Renal cortical epithelial cell (primary cell): ENCODE results near the gene PTPN22. TPM values are rescaled to one million over a fixed set of nuclear protein-coding genes. Genes with fewer than 3 reads are reported as not detected.

Experiments used
- DNase-seq: peaks from one replicate; pipeline ENCODE4 v3.0.0-alpha.2; 2011; ENCODE audit warnings: low read depth
- total RNA-seq: library from RNA; depleted of rRNA; stranded (reverse); fragments of >200 nt; gene quantifications from 2 replicates; pipeline ENCODE4 v1.2.3, GENCODE V29; 2014

The PTPN22 gene
- 2.1 and 4.6 TPM in 2 replicates for total RNA-seq

DNA sequence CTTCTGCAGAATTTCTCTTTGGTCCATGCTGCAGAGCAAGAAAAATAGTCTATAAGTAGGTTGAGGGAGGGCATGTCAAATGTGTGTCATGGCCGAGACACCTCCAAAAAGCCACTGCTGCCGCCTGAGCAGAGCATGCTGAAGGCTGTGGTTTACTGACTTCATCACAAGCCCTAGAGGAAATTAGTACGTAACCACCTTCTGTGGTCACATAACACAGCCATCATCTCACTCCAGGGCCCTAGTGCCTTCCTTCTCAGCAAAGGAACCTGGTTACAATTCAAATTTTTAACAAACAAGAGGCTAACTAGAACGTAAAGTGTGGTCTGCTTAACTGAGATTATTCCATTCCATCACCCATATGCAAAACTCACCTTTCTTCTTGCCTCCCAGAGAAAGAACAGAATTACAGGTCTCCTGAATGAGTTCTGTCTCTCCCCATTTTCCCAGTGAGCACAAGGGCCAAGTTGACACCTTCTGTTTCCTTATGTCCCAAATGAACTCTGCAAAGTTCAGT, at the start of gene PTPN22:
PTPN22 (minus strand) TSS at position 116 of the 517 bp plus-strand sequence.
- DNase-seq: peak; percentile 84

DNA sequence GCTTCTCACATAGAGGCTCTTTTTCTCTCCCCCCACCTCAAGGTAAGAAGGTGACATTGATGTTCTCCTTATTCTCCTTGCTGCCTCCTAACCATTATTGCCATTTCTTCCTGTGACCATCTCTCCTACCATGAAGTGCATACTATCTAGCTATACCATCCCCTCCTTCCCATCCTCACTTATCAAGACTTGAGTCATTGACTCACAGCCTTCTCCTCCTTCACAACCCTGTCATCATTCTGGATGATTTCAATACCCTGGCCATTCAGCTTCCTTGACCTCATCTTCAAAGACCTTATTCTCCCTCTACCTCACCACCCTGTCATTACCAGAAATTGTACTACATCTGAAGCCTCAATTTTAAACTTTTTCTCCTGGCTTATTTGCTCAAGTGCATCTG, 46.7 kb upstream of the PTPN22 start:
- DNase-seq: no peak

DNA sequence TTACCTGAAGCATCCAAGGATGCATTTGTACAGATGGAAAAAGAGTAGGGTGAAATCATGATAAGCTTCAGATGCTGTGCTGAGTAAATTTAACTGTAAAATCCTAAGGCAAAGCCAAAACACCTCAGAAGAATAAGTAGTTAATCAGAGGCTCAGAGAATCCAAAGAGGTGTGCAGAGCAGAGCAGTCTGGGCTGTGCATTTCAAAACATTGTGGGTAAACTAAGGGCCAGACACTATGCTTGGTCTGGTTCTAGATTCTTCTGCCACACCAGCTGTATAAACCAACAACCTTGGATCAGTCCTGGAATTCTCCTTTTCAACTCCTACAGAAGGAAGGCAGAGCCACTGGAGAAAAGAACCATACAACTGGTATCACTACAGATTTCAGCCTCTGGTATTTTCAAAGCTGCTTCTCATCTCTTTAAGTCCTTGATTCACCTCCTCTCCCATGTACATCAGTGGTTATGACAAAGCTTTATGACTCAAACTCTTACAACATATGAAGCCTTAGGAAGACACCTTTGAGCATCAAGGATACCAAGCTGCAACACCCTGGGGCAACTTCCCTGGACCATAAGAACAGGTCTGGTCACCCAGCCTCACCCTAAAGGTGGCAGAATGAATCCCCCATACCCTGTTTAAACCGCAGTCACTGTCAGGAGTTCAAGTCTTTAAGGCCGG, 46.0 kb upstream of the PTPN22 start:
- DNase-seq: peak; percentile 54

DNA sequence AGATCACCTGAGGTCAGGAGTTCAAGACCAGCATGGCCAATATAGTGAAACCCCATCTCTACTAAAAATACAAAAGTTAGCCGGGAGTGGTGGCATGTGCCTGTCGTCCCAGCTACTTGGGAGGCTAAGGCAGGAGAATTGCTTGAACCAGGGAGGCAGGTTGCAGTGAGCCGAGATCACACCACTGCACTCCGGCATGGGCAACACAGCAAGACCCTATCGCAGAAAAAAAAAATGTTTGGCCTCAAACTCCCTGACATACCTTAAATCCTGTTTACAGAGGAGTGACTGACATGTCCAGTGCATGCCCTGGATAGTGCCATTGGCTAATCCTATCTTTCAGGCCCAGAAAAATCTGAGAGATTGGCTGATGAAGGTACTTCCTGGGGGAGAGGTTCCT, 45.5 kb upstream of the PTPN22 start:
- DNase-seq: no peak

DNA sequence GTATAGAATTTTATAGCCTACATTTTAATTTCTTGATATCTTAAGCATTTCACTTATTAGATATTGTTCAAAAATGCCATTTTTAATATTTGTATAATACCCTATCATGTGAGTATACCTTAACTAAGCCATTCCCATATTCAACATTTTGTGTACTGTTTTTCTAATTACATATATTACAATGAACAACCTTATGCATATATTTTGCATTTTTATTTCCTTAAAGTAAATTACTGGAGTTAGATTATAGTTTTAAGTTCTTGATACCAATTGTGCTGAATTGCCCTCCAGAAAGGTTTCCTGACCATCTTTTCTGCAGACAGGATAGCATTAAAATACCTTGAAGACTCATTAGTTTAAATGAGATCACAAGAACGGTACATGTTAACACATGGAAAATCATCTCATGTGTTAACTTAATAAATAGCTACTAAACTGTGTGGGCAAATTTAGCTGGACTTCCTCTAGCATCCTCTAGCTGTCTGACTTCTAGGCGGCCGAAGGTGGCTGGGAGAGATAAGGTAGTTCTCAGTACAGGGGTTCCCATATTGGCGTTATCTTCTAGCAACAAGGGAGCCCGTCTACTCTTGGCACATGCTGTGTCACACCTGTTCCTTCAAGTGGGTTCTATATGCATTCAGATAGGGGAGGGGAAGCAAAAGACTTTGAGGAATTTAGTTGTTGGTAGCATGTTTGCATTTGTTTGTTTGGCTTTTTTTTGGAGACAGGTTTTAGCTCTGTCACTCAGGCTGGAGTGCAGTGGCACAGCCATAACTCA, 42.6 kb upstream of the PTPN22 start:
- no peak for DNase-seq

DNA sequence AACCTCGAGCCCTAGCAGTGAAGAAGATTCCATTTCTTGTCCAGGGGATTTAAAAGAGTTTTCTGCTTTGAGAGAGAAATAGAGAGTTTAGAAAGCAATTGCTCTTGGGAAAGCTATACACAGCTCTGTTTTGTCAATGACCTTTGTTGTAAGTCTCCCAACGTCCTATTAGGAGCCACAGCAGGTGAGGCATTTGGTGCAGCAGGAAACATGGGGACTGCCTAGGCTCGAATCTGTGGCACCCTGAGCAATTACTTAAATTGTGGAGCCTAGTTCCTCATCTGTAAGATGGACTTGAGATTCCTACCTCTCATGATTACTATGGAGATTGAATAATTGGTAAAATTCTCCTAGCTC, 41.8 kb upstream of the PTPN22 start:
- no peak for DNase-seq

DNA sequence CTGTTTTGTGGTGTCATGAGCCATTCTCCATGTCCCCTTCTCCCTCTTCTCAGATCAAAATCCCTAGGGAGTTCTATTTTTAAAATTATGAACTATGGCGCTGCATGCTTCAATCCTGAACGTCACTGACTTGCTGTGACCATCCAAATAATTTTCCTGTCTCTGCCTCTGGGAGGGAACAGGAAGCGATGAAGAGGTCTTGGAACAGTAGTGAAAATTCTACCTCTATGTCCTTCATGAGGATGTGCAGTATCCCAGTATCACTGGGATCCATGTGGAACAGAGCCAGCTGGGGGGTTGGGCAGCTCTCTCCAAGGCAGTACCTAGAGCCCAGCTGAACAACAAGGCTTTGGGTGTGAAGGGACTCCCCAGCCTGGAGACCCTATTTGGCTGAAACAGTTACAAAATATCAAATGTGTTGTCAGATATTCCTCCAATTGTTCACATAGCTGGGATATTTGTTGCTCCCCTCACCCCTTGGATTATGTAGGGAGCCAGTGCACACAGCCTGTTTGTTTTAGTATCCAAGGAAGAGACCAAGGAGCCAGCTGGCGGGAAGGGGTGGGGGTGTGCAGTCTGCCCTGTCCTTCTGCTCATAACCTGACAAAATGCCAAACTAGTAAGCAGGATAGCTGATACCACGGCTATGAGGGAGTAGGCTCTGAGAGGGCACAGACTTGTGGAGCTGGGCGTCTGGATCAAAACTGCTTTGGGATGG, 41.2 kb upstream of the PTPN22 start:
- peak; percentile 63 for DNase-seq

DNA sequence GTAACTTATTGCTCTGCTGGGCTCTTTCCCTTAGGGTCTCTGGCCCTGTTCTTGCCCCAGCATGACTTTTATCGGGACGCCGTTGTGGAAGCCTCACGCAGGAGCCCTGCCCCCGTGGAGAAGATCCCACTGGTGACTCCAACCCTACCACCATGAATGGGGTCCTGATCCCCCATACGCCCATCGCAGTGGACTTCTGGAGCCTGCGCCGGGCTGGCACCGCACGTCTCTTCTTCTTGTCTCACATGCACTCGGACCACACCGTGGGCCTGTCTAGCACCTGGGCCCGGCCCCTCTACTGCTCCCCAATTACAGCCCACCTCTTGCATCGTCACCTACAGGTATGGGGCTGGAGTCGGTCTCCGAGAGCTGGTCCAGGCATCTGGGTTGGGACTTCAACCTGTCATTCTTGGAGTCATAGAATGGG, 33.9 kb upstream of the PTPN22 start:
- DNase-seq: no peak

DNA sequence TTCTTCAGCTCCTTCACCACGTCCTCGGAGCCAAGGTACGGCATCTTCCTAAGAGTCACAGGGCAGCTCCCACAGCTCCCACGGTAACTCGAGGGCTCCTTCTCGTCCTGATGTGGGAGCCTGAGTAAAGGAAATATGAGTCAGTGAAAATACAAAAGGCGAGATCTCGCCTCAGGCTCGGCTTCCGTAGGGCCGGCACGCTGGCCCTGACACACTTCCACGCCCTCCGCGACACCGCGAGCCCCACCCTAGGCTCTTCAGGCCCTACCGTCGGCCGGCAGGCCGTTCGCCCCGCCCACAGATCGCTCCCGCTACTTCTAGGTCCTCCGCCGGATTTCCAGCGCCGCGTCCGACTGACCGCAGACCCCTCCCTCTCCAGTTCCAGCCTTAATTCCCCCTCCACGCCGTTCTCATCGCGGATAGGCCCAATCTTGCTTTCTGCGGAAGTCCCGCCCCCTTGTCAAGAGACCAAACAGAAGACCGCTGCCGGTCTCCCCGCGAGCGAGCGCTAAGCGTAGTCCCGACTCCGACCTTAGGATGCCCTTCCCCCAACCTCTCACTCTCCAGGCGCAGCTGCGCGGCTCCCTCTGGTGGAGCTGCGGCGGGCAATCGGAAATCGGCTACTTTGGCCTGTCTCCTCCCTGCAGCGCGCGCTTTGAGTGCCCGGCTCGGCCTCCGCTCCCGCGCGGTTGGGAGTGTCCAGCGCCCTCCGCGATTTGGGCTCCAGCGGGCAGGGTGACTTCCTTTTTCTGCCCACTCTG, 33.3 kb upstream of the PTPN22 start, which contains the start of the genes AP4B1 and DCLRE1B:
AP4B1 (minus strand) TSS at position 126 of the 761 bp plus-strand sequence; CDS start at position 44, 82 bp downstream.
DCLRE1B (plus strand) TSS at position 653 of the 761 bp plus-strand sequence. CDS start 261 bp downstream, outside the sequence.
- peak; percentile 98 for DNase-seq

DNA sequence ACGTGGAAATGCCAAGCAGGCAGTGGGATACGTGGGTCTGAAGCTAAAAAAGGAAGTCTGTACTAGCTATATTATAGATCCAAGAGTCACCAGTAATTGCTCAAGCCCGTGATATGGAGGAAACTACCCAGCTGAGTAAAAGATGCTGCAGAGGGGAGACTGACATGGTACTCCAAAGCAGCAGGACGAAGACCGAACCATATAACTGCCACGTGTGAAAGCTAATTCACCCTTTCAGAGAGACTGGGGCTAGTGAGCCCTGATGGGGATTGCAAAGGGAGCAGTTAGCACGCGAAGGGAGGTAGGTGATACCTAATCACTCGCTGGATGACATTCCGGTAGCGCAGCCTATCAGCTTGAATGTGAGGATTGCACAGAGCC, 32.8 kb upstream of the PTPN22 start:
- no peak for DNase-seq

DNA sequence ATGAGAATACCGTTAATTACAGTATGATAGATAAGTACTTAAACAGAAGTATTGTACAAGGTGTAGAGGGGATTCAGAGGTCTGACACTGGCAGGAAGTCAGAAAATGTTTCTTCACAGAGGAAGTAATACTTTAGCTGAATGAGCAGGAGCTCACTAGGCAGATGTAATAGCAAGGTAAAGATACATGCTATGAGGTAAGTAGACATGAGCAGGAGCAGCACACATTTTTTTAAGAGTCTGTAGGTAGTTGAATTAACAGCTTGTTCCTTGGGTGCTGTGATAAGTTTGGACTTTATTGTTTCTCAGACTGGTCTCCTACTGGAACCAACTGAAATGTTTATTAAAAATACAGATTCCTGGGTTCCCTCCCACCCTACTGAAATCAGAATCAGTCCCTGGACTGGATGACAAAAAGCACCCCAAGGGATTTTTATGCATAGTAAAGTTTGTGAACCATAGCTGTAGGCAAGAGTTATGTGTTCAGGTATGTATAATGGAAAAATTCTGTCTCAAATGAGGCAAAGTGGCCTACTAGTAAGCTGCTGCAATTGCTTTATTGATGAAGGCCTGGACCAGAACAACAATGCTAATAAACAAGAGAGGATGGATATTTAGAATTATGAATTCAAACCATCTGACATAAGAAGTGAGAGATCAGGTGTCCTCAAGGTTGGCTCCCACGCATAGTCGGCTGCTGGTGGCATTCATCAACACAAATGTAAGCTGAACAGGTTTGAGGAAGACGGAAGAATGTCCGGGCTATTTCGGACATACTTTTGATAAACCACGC, 32.2 kb upstream of the PTPN22 start:
- no peak for DNase-seq

DNA sequence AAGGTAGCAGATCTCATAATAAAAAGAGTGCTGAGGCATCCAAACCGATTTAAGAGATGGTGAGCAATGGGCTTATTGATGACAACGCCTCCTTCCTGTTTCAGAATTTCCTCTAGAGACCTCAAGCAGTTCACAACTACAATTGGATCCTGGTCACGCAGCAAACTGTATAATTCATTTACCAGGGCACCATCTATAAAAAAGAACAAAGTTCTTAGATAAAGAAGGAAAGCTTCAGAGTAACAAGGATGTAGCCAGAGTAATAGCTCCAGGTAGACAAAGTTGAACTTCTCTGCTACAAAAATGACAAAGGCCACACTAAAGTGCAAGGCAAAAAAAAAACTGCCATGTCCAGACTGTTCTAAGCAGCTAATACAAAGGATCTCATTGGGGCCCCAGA, 29.7 kb upstream of the PTPN22 start:
- no peak for DNase-seq

DNA sequence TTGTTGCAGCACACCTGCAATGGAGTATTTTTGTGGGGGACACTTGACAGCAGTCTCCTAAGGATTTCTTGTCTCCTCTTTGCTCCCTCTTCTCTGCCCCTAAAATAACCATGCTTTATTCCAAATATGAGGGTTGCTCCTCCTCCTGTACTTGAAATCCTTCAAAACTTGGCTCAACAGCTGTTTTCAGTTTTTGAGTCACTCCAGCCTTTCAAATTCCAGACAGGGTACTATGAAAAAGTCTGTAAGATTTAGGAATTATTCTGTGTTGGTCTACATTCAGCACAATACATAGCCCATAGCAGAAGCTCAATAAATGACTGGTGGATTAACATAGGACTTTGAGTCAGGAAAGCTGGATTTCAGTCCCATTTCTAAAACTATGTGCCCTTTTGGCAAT, 27.6 kb upstream of the PTPN22 start:
- no peak for DNase-seq

DNA sequence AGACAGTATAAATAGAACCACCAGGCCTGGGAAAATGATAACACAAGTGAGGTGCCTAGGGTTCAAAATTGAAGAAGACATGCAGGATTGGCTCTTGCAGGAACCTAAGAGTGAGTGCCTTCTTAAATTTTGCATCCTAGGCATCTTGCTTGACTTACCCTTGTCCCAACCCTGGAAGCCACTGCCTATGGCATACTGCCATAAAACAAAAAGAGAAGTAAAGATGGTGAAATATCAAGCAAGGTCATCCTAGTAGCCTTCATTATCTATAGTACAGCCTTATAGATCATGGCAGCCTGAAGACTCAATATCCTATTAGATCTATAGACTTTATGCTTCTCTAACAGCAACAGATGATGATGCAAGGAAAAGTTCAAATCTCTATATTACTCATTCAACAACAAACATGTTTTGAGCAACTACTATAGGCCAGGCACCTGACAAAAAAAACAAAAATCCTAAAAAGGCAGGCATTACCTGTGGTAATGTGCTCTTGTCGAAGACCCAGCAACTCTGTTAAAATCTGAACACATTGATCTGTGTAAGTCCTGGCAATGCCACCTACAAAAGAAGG, 26.8 kb upstream of the PTPN22 start:
- DNase-seq: no peak

DNA sequence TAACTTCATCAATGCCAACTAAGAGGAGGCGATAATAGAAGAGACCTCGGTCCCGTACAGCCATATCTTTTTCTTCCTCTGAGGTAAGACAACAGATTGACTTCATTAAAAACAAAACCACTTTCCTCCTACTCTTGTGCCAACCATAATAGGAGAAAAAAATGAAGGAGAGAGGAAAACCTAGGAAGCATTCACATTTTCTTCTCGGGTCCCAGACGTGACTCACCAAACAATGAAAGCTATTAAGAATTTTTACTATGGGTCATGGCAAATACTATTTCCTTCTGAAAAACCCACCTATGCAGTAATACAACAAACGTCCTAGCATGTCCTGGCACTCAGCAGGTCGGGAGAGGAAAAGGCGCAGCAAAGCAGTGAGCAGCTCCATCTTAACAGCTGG, 24.4 kb upstream of the PTPN22 start:
- DNase-seq: no peak

DNA sequence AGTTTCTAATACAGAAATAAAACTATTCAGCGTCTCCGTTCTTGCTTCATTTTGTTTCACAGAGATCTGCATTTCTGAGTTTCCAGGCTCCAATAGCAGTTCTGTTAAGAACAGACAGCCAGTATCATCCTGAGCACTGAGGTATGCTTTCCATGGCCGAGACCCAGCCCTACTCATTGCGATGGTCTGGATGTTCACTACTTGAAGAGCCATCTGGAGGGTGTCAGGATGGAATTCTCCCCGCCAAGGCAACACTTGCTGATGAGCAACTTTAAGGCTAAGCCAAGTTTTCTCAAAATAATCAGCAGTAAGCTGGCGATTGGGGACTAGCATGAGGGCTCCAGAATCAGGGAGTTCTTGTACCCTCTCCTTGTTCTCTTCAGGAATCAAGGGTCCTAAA, 23.6 kb upstream of the PTPN22 start:
- DNase-seq: no peak

DNA sequence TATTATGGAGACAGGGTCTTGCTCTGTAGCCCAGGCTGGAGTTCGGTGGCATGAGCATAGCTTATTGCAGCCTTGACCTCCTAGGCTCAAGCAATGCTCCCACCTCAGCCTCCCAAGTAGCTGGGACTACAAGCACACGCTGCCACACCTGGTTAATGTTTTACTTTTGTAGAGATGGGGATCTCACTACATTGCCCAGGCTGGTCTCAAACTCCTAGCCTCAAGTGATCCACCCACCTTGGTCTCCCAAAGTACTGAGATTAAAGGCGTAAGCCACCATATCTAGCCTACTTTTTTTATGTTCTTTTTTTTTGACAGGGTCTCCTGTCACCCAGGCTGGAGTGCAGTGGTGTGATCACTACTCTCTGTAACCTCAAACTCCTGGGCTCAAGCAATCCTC, 21.8 kb upstream of the PTPN22 start:
- no peak for DNase-seq

DNA sequence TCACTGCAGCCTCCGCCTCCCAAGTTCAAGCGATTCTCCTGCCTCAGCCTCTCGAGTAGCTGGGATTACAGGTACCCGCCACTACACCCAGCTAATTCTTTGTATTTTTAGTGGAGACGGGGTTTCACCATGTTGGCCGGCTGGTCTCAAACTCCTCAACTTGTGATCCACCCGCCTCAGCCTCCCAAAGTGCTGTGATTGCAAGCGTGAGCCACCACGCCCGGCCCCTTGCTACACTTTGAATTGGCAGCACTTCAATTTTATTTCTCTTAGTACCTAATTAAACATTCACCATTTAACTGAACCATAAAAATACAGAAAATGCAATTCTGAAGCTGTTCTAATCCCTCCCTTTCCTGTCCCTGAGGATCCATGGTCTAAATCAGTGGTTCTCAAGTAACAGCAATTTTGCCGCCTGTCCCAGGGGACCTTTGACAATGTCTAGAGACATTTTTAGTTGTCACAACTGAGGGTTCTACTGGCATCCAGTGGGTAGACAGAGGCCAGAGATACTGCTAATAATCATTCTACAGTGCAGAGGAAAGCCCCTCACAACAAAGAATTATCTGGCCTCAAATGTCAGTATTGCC, 20.2 kb upstream of the PTPN22 start:
- DNase-seq: no peak

DNA sequence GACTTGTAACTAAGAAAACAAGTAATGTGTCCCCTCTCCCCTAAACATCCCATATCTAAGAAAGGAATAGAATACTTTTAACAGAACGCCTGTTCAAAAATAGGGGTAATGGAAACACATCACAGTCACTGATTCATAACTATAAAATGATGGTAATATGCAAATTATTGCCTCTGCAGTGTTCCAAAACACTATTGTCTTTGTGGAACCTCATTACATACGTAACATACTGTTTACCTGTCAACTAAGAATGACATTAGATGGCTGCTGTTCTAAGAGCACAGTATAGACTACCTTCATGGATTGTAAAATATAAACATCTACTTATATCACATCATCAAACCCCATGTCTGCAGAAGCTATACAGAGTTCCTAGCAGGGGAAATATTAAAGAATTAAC, 19.3 kb upstream of the PTPN22 start:
- DNase-seq: no peak
